SK-N-SH treated with all-trans-retinoic acid at 6 μM for 48 hours (cell line): ENCODE data around the gene JAK1.

Experiments
- ARNTL ChIP-seq: fragments of 450-650 bp; formaldehyde crosslinking; IDR thresholded peaks from 2 replicates; pipeline ENCODE4 v1.5.0; 2020; ENCODE audit warnings: low read depth, mild to moderate bottlenecking, moderate library complexity, borderline replicate concordance
- ESRRG ChIP-seq: fragments of 250-450 bp; sonication (Bioruptor Pico); IDR thresholded peaks from 2 replicates; pipeline ENCODE4 v1.6.1; 2021; ENCODE audit warnings: mild to moderate bottlenecking
- PPARA ChIP-seq: fragments of 250-450 bp; sonication (Bioruptor Pico); IDR thresholded peaks from 2 replicates; pipeline ENCODE4 v1.5.0; 2020; ENCODE audit warnings: mild to moderate bottlenecking, borderline replicate concordance
- SNAI2 ChIP-seq: fragments of 250-450 bp; sonication (Bioruptor Pico); IDR thresholded peaks from 2 replicates; pipeline ENCODE4 v1.5.0; 2020; ENCODE audit warnings: mild to moderate bottlenecking, moderate library complexity
- TOX ChIP-seq: fragments of 250-450 bp; sonication (Bioruptor Pico); IDR thresholded peaks from 2 replicates; pipeline ENCODE4 v1.8.0; 2021; ENCODE audit warnings: mild to moderate bottlenecking, moderate library complexity, borderline replicate concordance
- ZNF565 ChIP-seq: fragments of 450-650 bp; formaldehyde crosslinking; conservative IDR thresholded peaks from 2 replicates; pipeline ENCODE4 v1.5.0; 2020; ENCODE audit warnings: low read depth, mild to moderate bottlenecking, moderate library complexity
- ZNF70 ChIP-seq: fragments of 450-650 bp; formaldehyde crosslinking; IDR thresholded peaks from 2 replicates; pipeline ENCODE4 v1.5.0; 2020; ENCODE audit warnings: mild to moderate bottlenecking, moderate library complexity
- ZNF8 ChIP-seq: fragments of 450-650 bp; formaldehyde crosslinking; IDR thresholded peaks from 2 replicates; pipeline ENCODE4 v1.5.0; 2020; ENCODE audit warnings: mild to moderate bottlenecking, moderate library complexity
- TF ChIP-seq, protein P1 (sequence below): fragments of 250-450 bp; sonication (Bioruptor Pico); IDR thresholded peaks from 2 replicates; pipeline ENCODE4 v1.5.1; 2020; ENCODE audit warnings: low read depth, mild to moderate bottlenecking, moderate library complexity

DNA sequence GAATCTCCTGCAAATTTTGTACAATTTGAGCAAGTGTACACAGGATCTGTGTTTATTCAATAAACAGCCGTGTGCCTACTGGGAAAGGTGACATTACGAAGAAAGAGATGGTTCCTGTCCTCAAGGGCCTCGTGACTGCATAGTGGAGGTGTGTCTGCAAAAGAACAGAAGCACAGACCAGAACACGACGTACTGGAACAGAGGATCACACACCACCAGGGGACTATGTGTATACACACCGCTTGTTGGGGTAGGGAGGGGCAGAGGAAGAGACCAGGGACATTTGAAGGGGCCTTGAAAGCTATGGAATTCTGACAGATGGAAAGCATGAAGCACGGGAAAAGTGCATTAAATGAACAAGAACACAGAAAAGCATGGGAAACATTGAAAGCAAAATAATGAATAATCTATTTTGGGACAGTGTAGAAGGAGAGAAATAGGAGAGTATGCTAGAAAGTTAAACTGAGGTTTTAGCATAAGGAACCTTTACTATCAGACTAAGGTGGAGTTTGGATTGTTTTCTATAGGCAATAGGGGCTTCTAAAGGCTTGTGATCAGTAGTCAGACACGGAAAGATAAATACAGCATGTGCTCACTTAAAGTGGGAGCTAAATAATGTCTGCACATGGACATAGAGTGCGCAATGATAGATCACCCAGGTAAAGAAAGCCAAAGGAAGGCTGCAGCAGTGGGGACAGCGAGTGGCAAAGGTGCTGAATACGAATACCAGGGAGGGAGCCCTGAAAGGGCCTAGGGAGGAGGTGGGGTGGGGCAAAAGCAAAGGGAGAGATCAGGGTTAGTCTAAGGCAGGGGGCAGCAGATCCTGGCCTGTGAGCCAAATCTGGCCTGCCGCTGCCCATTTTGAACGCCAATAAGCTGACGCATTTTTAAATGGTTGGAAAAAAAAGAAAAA, 11.0 kb downstream of the JAK1 start:
- TF ChIP-seq ESRRG (CRISPR knock-in tag) (no peak), ZNF565 (CRISPR knock-in tag) (no peak), ZNF8 (no peak), ZNF70 (no peak), TOX (CRISPR knock-in tag) (no peak), ARNTL (CRISPR knock-in tag) (no peak), PPARA (no peak), SNAI2 (no peak)
- TF ChIP-seq, protein P1, sequence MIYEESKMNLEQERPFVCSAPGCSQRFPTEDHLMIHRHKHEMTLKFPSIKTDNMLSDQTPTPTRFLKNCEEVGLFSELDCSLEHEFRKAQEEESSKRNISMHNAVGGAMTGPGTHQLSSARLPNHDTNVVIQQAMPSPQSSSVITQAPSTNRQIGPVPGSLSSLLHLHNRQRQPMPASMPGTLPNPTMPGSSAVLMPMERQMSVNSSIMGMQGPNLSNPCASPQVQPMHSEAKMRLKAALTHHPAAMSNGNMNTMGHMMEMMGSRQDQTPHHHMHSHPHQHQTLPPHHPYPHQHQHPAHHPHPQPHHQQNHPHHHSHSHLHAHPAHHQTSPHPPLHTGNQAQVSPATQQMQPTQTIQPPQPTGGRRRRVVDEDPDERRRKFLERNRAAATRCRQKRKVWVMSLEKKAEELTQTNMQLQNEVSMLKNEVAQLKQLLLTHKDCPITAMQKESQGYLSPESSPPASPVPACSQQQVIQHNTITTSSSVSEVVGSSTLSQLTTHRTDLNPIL (CRISPR knock-in tag): no peak
